Smooth muscle cell (in vitro differentiated cells): ENCODE data around the gene CSTPP1. TPM values are rescaled to one million over a fixed set of nuclear protein-coding genes. Genes with fewer than 3 reads are reported as not detected.

Experiments used
- DNase-seq: peaks from one replicate; lab custom pipeline; 2025; ENCODE audit not compliant: unreplicated experiment; lab: John Stamatoyannopoulos, UW
- H2AFZ ChIP-seq: fragments of 200-600 bp; sonication (generic); 2 replicates; pipeline ENCODE4 v1.6.0; 2016; ENCODE audit warnings: antibody characterized with exemption, low read depth, mild to moderate bottlenecking
- H3F3A ChIP-seq: fragments of 200-600 bp; sonication (generic); 2 replicates; pipeline ENCODE4 v1.6.0; 2017; ENCODE audit warnings: antibody characterized with exemption, low read depth
- H3K27ac ChIP-seq: fragments of 200-600 bp; sonication (generic); 2 replicates; pipeline ENCODE4 v1.5.1; 2016; ENCODE audit warnings: low read depth, mild to moderate bottlenecking
- H3K27me3 ChIP-seq: fragments of 200-600 bp; sonication (generic); 2 replicates; pipeline ENCODE4 v1.6.1; 2016; ENCODE audit warnings: low read depth, mild to moderate bottlenecking
- H3K36me3 ChIP-seq: fragments of 200-600 bp; sonication (generic); 2 replicates; pipeline ENCODE4 v1.5.1; 2016; ENCODE audit warnings: low read depth
- H3K4me1 ChIP-seq: fragments of 200-600 bp; sonication (generic); 2 replicates; pipeline ENCODE4 v1.5.1; 2016; ENCODE audit warnings: low read depth
- H3K4me2 ChIP-seq: fragments of 200-600 bp; sonication (generic); 2 replicates; pipeline ENCODE4 v1.6.0; 2016; ENCODE audit warnings: mild to moderate bottlenecking
- H3K4me3 ChIP-seq: fragments of 200-600 bp; sonication (generic); 2 replicates; pipeline ENCODE4 v1.5.1; 2016; ENCODE audit warnings: mild to moderate bottlenecking
- H3K79me2 ChIP-seq: fragments of 200-600 bp; sonication (generic); 2 replicates; pipeline ENCODE4 v1.6.0; 2016; ENCODE audit warnings: low read depth, mild to moderate bottlenecking
- H3K9ac ChIP-seq: fragments of 200-600 bp; sonication (generic); 2 replicates; pipeline ENCODE4 v1.6.0; 2016; ENCODE audit warnings: low read depth
- H3K9me3 ChIP-seq: fragments of 200-600 bp; sonication (generic); replicated peaks from 2 replicates; pipeline ENCODE4 v1.5.1; 2016; ENCODE audit warnings: low read depth
- H4K20me1 ChIP-seq: fragments of 200-600 bp; sonication (generic); 2 replicates; pipeline ENCODE4 v1.6.0; 2016; ENCODE audit warnings: low read depth
- WGBS: methylation state at CpG from one replicate; pipeline ENCODE4 v1.1.7; 2016; ENCODE audit warnings: low lambda C conversion rate; 5-methylcytosine and 5-hydroxymethylcytosine counted together
- polyA plus RNA-seq: library from polyadenylated mRNA; unstranded; fragments of >200 nt; fragmentation: Nextera tagmentation; extraction: Ambion mirVana; gene quantifications from 2 replicates; pipeline ENCODE4 v1.2.1, GENCODE V29; 2016
- total RNA-seq: library from RNA; depleted of rRNA; stranded (reverse); fragments of >200 nt; gene quantifications from 2 replicates; pipeline ENCODE4 v1.2.3, GENCODE V29; 2014
- TF ChIP-seq, protein P1 (sequence below): fragments of 200-600 bp; sonication (generic); IDR thresholded peaks from 2 replicates; pipeline ENCODE4 v1.5.1; 2017; ENCODE audit warnings: borderline replicate concordance, mild to moderate bottlenecking, antibody characterized with exemption; ENCODE audit not compliant: insufficient read depth, poor library complexity, severe bottlenecking

The CSTPP1 gene
- total and polyA plus RNA-seq, 2 experiments from 2014 or later: 37.4 to 44.8 TPM

DNA sequence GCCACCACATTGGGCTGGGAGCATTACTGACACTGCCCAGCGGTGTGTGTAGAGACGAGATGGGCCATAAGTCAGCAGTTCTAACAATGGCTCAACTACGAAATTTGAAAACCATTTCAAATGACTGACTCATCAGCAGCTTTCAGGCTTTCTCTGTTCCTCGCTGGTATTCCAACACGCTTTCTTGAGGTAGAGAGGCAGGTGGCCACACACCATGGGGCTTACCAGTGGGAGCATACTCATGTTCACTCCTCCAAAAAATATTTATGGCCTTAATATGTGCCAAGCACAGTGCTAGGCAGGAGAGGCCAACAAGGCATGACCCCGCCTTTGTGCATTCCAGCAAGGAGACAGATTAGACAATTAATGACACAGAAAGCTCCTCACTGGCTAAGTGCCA lies 219.8 kb downstream of the CSTPP1 start:
- Histone ChIP-seq H2AFZ (no peak overlapping the region), H3K9me3 (no peaks in the 10 kb centered on the region), H3K4me2 (no peak overlapping the region), H3F3A (no peaks in the 10 kb centered on the region), H3K27ac (no peak overlapping the region), H3K36me3 (no peaks in the 10 kb centered on the region), H3K4me1 (no peaks in the 10 kb centered on the region), H3K27me3 (no peaks in the 10 kb centered on the region), H3K4me3 (no peak overlapping the region), H3K9ac (no peak overlapping the region), H4K20me1 (peaks cover 20% of the 10 kb centered on the region), H3K79me2 (no peaks in the 10 kb centered on the region)
- TF ChIP-seq, protein P1, sequence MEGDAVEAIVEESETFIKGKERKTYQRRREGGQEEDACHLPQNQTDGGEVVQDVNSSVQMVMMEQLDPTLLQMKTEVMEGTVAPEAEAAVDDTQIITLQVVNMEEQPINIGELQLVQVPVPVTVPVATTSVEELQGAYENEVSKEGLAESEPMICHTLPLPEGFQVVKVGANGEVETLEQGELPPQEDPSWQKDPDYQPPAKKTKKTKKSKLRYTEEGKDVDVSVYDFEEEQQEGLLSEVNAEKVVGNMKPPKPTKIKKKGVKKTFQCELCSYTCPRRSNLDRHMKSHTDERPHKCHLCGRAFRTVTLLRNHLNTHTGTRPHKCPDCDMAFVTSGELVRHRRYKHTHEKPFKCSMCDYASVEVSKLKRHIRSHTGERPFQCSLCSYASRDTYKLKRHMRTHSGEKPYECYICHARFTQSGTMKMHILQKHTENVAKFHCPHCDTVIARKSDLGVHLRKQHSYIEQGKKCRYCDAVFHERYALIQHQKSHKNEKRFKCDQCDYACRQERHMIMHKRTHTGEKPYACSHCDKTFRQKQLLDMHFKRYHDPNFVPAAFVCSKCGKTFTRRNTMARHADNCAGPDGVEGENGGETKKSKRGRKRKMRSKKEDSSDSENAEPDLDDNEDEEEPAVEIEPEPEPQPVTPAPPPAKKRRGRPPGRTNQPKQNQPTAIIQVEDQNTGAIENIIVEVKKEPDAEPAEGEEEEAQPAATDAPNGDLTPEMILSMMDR: no peak
- no peak for DNase-seq
- WGBS: 87% methylated on average over 6 of the region's 6 CpGs

- no peaks in the 10 kb centered on the region for H3K79me2 ChIP-seq
- no peak for DNase-seq
- no peak overlapping the region for H2AFZ ChIP-seq
- H3K27ac ChIP-seq: no peak overlapping the region
- TF ChIP-seq, protein P1: no peak
- no peaks in the 10 kb centered on the region for H3K4me1 ChIP-seq
- H3K36me3 ChIP-seq: no peaks in the 10 kb centered on the region
- H3K27me3 ChIP-seq: no peaks in the 10 kb centered on the region
- H3K9me3 ChIP-seq: no peaks in the 10 kb centered on the region
- WGBS: 93% methylated on average over 20 of the region's 20 CpGs
- H3K4me2 ChIP-seq: no peak overlapping the region
- H3K9ac ChIP-seq: no peak overlapping the region
- H4K20me1 ChIP-seq: peaks cover 26% of the 10 kb centered on the region
- H3K4me3 ChIP-seq: no peak overlapping the region
- H3F3A ChIP-seq: peaks cover under 1% of the 10 kb centered on the region
These were observed 220.4 kb downstream of the CSTPP1 start for GRCh38 chr11:47156951-47157350.

DNA sequence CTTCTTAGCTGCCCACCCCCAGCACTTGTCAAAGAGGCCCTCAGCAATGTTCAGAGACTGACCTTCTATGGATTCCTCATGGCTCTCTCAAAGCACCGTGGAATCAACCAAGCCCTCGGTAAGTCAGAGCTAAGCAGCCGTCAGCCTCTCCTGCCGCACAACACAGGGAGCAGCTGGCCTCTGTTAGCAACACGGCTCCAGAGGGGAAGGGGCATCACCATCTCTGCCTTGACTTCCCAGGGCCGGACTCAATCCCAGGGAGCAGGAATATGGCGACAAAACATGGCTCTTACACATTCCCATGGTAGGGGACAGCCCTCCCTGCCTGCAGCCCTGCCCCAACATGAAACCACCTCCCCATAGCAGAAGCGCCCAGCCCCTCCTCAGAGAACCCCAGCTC lies 221.2 kb downstream of the CSTPP1 start:
- no peak overlapping the region for H3K4me3 ChIP-seq
- H4K20me1 ChIP-seq: peaks cover 21% of the 10 kb centered on the region
- no peaks in the 10 kb centered on the region for H3K4me1 ChIP-seq
- no peaks in the 10 kb centered on the region for H3K27me3 ChIP-seq
- no peak overlapping the region for H2AFZ ChIP-seq
- peaks cover 5% of the 10 kb centered on the region for H3F3A ChIP-seq
- no peak overlapping the region for H3K4me2 ChIP-seq
- no peak overlapping the region for H3K9ac ChIP-seq
- H3K79me2 ChIP-seq: no peaks in the 10 kb centered on the region
- no peaks in the 10 kb centered on the region for H3K9me3 ChIP-seq
- TF ChIP-seq, protein P1: no peak
- WGBS: 94% methylated on average over 8 of the region's 8 CpGs
- no peak overlapping the region for H3K27ac ChIP-seq
- no peaks in the 10 kb centered on the region for H3K36me3 ChIP-seq
- DNase-seq: no peak

DNA sequence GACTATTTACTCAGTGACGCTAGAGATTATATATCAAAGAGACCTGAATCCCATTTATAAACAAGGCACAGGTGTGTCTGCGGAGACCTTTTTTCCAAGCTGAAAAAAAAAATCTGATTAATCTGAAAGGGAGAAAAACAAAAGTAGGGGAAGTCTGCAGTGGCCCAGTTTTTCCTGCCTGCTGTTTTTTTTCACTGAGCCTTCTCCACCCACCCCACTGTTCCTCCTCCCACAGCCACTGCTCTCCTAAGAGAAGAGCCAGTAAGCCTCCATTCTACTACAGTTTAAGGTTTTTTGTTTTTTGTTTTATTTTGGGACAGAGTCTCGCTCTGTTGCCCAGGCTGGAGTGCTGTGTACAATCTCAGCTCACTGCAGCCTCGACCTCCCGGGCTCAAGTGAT lies 221.7 kb downstream of the CSTPP1 start:
- Histone ChIP-seq H3K4me2 (no peak overlapping the region), H3K4me1 (no peaks in the 10 kb centered on the region), H3K4me3 (no peak overlapping the region), H3K79me2 (no peaks in the 10 kb centered on the region), H3F3A (peaks cover 5% of the 10 kb centered on the region), H3K9ac (no peak overlapping the region), H4K20me1 (peaks cover 19% of the 10 kb centered on the region), H3K27ac (no peak overlapping the region), H3K9me3 (no peaks in the 10 kb centered on the region), H3K27me3 (no peaks in the 10 kb centered on the region), H2AFZ (no peak overlapping the region), H3K36me3 (no peaks in the 10 kb centered on the region)
- TF ChIP-seq, protein P1: no peak
- no peak for DNase-seq
- WGBS: 92% methylated on average over 5 of the region's 5 CpGs
